Measurements from ENCODE around the gene MRPL21. TPM values are rescaled to one million over a fixed set of nuclear protein-coding genes. Genes with fewer than 3 reads are reported as not detected.

The MRPL21 gene
- total and polyA plus RNA-seq, 2 of the 8 experiments (the other 6 are each of a cell fraction or from before 2014, with no cell fraction given) = 102 to 107 TPM

GRCh38 chr11:68934666-68935065, 31.0 kb upstream of the MRPL21 start (continued):
- TF ChIP-seq CHD7 (IDR thresholded peaks at IDR 0.05; ENCODE audit: insufficient replicate concordance, low read length) = no peak
